Measurements from ENCODE around the gene SPTLC1. TPM values are rescaled to one million over a fixed set of nuclear protein-coding genes. Genes with fewer than 3 reads are reported as not detected.

SPTLC1 gene
- total and polyA plus RNA-seq, 2 of the 13 experiments (the other 11 are each of a cell fraction or from before 2014, with no cell fraction given): 56.2 to 72.5 TPM

DNA sequence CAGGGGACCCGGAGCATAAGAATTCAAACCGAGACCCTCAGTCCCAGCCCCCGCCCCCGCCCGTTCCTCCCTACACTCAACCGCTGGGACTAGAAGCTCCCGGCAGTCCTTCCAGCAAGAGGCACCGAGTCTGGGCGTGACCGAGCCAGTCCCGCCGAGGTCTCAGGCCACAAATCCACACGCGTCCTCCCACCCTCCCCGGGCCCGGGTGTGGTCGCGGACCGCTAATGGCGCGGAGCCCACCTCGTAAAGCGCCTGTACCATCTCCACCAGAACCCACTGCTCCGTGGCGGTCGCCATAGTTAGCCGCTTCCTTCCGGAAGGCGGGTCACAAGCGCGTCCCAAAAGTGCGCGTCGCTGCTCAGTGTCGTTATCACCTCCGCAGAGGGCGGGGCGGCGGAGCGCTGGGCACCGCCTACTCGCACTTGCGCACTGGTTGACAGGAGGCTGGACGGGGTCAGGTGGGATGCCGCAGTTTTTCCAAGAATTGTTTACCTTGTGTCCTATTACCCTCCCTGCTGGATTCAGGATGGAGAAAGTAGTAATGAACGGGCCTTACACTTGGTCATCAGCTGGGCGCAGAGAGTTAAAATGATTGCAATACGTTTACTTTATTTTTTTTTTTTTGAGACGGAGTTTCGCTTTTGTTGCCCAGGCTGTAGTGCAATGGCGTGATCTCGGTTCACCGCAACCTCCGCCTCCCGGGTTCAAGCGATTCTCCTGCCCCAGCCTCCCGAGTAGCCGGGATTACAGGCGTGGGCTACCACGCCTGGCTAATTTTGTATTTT is at the start of gene SPTLC1 (continued):
- TF ChIP-seq, protein P1, sequence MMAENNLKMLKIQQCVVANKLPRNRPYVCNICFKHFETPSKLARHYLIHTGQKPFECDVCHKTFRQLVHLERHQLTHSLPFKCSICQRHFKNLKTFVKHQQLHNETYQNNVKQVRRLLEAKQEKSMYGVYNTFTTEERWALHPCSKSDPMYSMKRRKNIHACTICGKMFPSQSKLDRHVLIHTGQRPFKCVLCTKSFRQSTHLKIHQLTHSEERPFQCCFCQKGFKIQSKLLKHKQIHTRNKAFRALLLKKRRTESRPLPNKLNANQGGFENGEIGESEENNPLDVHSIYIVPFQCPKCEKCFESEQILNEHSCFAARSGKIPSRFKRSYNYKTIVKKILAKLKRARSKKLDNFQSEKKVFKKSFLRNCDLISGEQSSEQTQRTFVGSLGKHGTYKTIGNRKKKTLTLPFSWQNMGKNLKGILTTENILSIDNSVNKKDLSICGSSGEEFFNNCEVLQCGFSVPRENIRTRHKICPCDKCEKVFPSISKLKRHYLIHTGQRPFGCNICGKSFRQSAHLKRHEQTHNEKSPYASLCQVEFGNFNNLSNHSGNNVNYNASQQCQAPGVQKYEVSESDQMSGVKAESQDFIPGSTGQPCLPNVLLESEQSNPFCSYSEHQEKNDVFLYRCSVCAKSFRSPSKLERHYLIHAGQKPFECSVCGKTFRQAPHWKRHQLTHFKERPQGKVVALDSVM (CRISPR knock-in tag; IDR thresholded peaks at IDR 0.05): peak; percentile 82
- no peak for TF ChIP-seq CBX1 (IDR thresholded peaks at IDR 0.05; ENCODE audit: low read depth)
- 0 out of 2 replicates have a peak, but pooled peaks have one; percentile 11 for TF ChIP-seq ZNF441 (CRISPR knock-in tag; IDR thresholded peaks at IDR 0.05; ENCODE audit: borderline replicate concordance)
- TF ChIP-seq BCL6 (CRISPR knock-in tag; IDR thresholded peaks at IDR 0.05): peak; percentile 60
- peak; percentile 92; the same call in 1 of the 2 replicates for TF ChIP-seq AHR (CRISPR knock-in tag; IDR thresholded peaks at IDR 0.05)
- TF ChIP-seq DNMT1 (CRISPR knock-in tag; IDR thresholded peaks at IDR 0.05): peak; percentile 72; the same call in 1 of the 2 replicates
- no peak for TF ChIP-seq ATF3 (CRISPR knock-in tag; IDR thresholded peaks at IDR 0.05)
- TF ChIP-seq IKZF4 (CRISPR knock-in tag; IDR thresholded peaks at IDR 0.05; ENCODE audit: borderline replicate concordance, low read depth, not compliant biosample characterization): no peak
- TF ChIP-seq SP4 (CRISPR knock-in tag; IDR thresholded peaks at IDR 0.05): peak; percentile 95
- no peak for TF ChIP-seq GFI1 (CRISPR knock-in tag; IDR thresholded peaks at IDR 0.05; ENCODE audit: borderline replicate concordance)
- TF ChIP-seq RAD21 (CRISPR knock-in tag; IDR thresholded peaks at IDR 0.05): peak; percentile 19; the same call in 1 of the 2 replicates
- no peak for TF ChIP-seq ZNF225 (CRISPR knock-in tag; IDR thresholded peaks at IDR 0.05)
- no peak for TF ChIP-seq ZNF256 (CRISPR knock-in tag; conservative IDR thresholded peaks at IDR 0.05)
- TF ChIP-seq, protein P2, sequence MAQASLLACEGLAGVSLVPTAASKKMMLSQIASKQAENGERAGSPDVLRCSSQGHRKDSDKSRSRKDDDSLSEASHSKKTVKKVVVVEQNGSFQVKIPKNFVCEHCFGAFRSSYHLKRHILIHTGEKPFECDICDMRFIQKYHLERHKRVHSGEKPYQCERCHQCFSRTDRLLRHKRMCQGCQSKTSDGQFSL (CRISPR knock-in tag; IDR thresholded peaks at IDR 0.05): no peak
- TF ChIP-seq ZNF839 (CRISPR knock-in tag; IDR thresholded peaks at IDR 0.05; ENCODE audit: borderline replicate concordance): no peak
- TF ChIP-seq RFXAP (CRISPR knock-in tag; IDR thresholded peaks at IDR 0.05; ENCODE audit: borderline replicate concordance): 0 out of 2 replicates have a peak, but pooled peaks have one; percentile 30
- TF ChIP-seq, protein P3, sequence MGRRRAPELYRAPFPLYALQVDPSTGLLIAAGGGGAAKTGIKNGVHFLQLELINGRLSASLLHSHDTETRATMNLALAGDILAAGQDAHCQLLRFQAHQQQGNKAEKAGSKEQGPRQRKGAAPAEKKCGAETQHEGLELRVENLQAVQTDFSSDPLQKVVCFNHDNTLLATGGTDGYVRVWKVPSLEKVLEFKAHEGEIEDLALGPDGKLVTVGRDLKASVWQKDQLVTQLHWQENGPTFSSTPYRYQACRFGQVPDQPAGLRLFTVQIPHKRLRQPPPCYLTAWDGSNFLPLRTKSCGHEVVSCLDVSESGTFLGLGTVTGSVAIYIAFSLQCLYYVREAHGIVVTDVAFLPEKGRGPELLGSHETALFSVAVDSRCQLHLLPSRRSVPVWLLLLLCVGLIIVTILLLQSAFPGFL (CRISPR knock-in tag; IDR thresholded peaks at IDR 0.05): no peak
- TF ChIP-seq ZNF20 (CRISPR knock-in tag; IDR thresholded peaks at IDR 0.05): no peak
- no peak for TF ChIP-seq ZSCAN30 (CRISPR knock-in tag; IDR thresholded peaks at IDR 0.05)
- TF ChIP-seq PBX2 (CRISPR knock-in tag; IDR thresholded peaks at IDR 0.05): no peak
- TF ChIP-seq ZNF772 (CRISPR knock-in tag; IDR thresholded peaks at IDR 0.05): peak; percentile 35; the same call in 1 of the 2 replicates
- TF ChIP-seq ZNF589 (CRISPR knock-in tag; conservative IDR thresholded peaks at IDR 0.05): no peak
- no peak for TF ChIP-seq ZNF567 (CRISPR knock-in tag; IDR thresholded peaks at IDR 0.05; ENCODE audit: borderline replicate concordance)
- no peak for TF ChIP-seq RFX1 (IDR thresholded peaks at IDR 0.05)
- TF ChIP-seq JARID2 (CRISPR knock-in tag; IDR thresholded peaks at IDR 0.05; ENCODE audit: insufficient replicate concordance): peak; percentile 56
- no peak for TF ChIP-seq MLLT10 (CRISPR knock-in tag; IDR thresholded peaks at IDR 0.05)
- TF ChIP-seq ZNF333 (CRISPR knock-in tag; IDR thresholded peaks at IDR 0.05; ENCODE audit: borderline replicate concordance): no peak
